HepG2 (cell line): ENCODE measurements around the gene MED9. TPM values are rescaled to one million over a fixed set of nuclear protein-coding genes. Genes with fewer than 3 reads are reported as not detected.

Experiments used
- CAMTA2 ChIP-seq: sonication (generic); formaldehyde crosslinking; IDR thresholded peaks from 2 replicates; pipeline ENCODE4 v1.4.0; 2020; ENCODE audit warnings: mild to moderate bottlenecking, missing genetic modification reagents, borderline replicate concordance
- GATAD2A ChIP-seq: IDR thresholded peaks from 2 replicates; pipeline ENCODE4 v1.6.1; 2016
- ISL2 ChIP-seq: sonication (generic); formaldehyde crosslinking; IDR thresholded peaks from 2 replicates; pipeline ENCODE4 v1.5.0; 2020; ENCODE audit warnings: missing genetic modification reagents
- JUND ChIP-seq: sonication (generic); formaldehyde crosslinking; IDR thresholded peaks from 2 replicates; pipeline ENCODE4 v1.8.0; 2022; ENCODE audit warnings: mild to moderate bottlenecking, missing genetic modification reagents
- PAF1 ChIP-seq: IDR thresholded peaks from 2 replicates; pipeline ENCODE4 v1.6.1; 2016; ENCODE audit warnings: missing genetic modification reagents, missing compliant biosample characterization
- PCBP2 ChIP-seq: fragments of 200-400 bp; formaldehyde crosslinking; optimal IDR thresholded peaks from 2 replicates; pipeline ENCODE3; 2018; ENCODE audit warnings: low read length, low read depth; ENCODE audit not compliant: poor library complexity, severe bottlenecking
- POLR2G ChIP-seq: fragments of 200-400 bp; formaldehyde crosslinking; IDR thresholded peaks from 2 replicates; pipeline ENCODE4 v1.6.1; 2018; ENCODE audit warnings: mild to moderate bottlenecking, low read depth, low read length, moderate library complexity
- SATB2 ChIP-seq: sonication (generic); formaldehyde crosslinking; IDR thresholded peaks from 2 replicates; pipeline ENCODE4 v1.5.0; 2020; ENCODE audit warnings: missing genetic modification reagents
- SRSF1 ChIP-seq: fragments of 200-400 bp; formaldehyde crosslinking; optimal IDR thresholded peaks from 2 replicates; pipeline ENCODE3; 2017; ENCODE audit warnings: mild to moderate bottlenecking, low read depth, low read length, moderate library complexity
- ZNF24 ChIP-seq: fragments of 450-650 bp; IDR thresholded peaks from 2 replicates; pipeline ENCODE4 v1.6.1; 2017; ENCODE audit warnings: antibody characterized with exemption, mild to moderate bottlenecking
- ZNF253 ChIP-seq: sonication (generic); formaldehyde crosslinking; IDR thresholded peaks from 2 replicates; pipeline ENCODE4 v1.8.0; 2022; ENCODE audit warnings: mild to moderate bottlenecking, missing genetic modification reagents, borderline replicate concordance
- ZNF264 ChIP-seq: sonication (generic); formaldehyde crosslinking; IDR thresholded peaks from 2 replicates; pipeline ENCODE4 v1.4.0; 2020; ENCODE audit warnings: missing genetic modification reagents
- ZNF441 ChIP-seq: sonication (generic); formaldehyde crosslinking; IDR thresholded peaks from 2 replicates; pipeline ENCODE4 v1.7.0; 2021; ENCODE audit warnings: missing genetic modification reagents, borderline replicate concordance
- ZNF451 ChIP-seq: sonication (generic); formaldehyde crosslinking; IDR thresholded peaks from 2 replicates; pipeline ENCODE4 v1.5.0; 2020; ENCODE audit warnings: mild to moderate bottlenecking, missing genetic modification reagents
- ZNF720 ChIP-seq: sonication (generic); formaldehyde crosslinking; IDR thresholded peaks from 2 replicates; pipeline ENCODE4 v1.4.0; 2020; ENCODE audit warnings: missing genetic modification reagents
- polyA plus RNA-seq, 8 experiments: library from polyadenylated mRNA; depleted of rRNA in 3 of 8; stranded (reverse) in 7 of 8; unstranded in 1 of 8; fragments of >200 nt; fragmentation: Illumina TruSeq in 4 of 8; extraction: Trizol in 4 of 8; gene quantifications; 2 replicates each; pipeline versions ENCODE4 v1.2.1 to v1.2.3, GENCODE V29; 2011 to 2016; ENCODE audit warnings: low read depth in 4 of 8, missing spikeins in 1 of 8, mixed read lengths in 1 of 8; ENCODE audit not compliant: insufficient read depth in 1 of 8
- total RNA-seq, 5 experiments: library from RNA; depleted of rRNA; stranded (reverse); fragments of >200 nt; fragmentation: Illumina TruSeq; extraction: Trizol; gene quantifications; 2 replicates each; pipeline ENCODE4 v1.2.3, GENCODE V29; 2016; ENCODE audit warnings: low read depth in 1 of 5
- TF ChIP-seq, protein P1 (sequence below): sonication (generic); formaldehyde crosslinking; IDR thresholded peaks from 2 replicates; pipeline ENCODE4 v1.9.0; 2021; ENCODE audit warnings: mild to moderate bottlenecking, missing genetic modification reagents
- TF ChIP-seq, protein P2 (sequence below): IDR thresholded peaks from 2 replicates; pipeline ENCODE4 v1.6.1; 2016
- TF ChIP-seq, protein P3 (sequence below), 2 experiments: sonication (generic) in 1 of 2; formaldehyde crosslinking in 1 of 2; IDR thresholded peaks; 2 replicates each; pipeline versions ENCODE4 v1.4.0 to v1.6.1; 2016 to 2020; ENCODE audit warnings: borderline replicate concordance in 1 of 2, low read depth in 1 of 2, mild to moderate bottlenecking in 1 of 2, missing genetic modification reagents in 1 of 2
- TF ChIP-seq, protein P4 (sequence below): IDR thresholded peaks from 2 replicates; pipeline ENCODE4 v1.6.1; 2016; ENCODE audit warnings: mild to moderate bottlenecking, missing biosample characterization, missing genetic modification reagents

Gene MED9
- total and polyA plus RNA-seq, 2 of the 13 experiments (the other 11 are each of a cell fraction or from before 2014, with no cell fraction given) = 11.9 to 15.1 TPM

GRCh38 chr17:17476865-17477467, at the start of gene MED9 (continued):
- TF ChIP-seq, protein P1, sequence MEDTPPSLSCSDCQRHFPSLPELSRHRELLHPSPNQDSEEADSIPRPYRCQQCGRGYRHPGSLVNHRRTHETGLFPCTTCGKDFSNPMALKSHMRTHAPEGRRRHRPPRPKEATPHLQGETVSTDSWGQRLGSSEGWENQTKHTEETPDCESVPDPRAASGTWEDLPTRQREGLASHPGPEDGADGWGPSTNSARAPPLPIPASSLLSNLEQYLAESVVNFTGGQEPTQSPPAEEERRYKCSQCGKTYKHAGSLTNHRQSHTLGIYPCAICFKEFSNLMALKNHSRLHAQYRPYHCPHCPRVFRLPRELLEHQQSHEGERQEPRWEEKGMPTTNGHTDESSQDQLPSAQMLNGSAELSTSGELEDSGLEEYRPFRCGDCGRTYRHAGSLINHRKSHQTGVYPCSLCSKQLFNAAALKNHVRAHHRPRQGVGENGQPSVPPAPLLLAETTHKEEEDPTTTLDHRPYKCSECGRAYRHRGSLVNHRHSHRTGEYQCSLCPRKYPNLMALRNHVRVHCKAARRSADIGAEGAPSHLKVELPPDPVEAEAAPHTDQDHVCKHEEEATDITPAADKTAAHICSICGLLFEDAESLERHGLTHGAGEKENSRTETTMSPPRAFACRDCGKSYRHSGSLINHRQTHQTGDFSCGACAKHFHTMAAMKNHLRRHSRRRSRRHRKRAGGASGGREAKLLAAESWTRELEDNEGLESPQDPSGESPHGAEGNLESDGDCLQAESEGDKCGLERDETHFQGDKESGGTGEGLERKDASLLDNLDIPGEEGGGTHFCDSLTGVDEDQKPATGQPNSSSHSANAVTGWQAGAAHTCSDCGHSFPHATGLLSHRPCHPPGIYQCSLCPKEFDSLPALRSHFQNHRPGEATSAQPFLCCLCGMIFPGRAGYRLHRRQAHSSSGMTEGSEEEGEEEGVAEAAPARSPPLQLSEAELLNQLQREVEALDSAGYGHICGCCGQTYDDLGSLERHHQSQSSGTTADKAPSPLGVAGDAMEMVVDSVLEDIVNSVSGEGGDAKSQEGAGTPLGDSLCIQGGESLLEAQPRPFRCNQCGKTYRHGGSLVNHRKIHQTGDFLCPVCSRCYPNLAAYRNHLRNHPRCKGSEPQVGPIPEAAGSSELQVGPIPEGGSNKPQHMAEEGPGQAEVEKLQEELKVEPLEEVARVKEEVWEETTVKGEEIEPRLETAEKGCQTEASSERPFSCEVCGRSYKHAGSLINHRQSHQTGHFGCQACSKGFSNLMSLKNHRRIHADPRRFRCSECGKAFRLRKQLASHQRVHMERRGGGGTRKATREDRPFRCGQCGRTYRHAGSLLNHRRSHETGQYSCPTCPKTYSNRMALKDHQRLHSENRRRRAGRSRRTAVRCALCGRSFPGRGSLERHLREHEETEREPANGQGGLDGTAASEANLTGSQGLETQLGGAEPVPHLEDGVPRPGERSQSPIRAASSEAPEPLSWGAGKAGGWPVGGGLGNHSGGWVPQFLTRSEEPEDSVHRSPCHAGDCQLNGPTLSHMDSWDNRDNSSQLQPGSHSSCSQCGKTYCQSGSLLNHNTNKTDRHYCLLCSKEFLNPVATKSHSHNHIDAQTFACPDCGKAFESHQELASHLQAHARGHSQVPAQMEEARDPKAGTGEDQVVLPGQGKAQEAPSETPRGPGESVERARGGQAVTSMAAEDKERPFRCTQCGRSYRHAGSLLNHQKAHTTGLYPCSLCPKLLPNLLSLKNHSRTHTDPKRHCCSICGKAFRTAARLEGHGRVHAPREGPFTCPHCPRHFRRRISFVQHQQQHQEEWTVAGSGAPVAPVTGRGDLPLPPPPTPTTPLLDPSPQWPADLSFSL (CRISPR knock-in tag) = no peak
- TF ChIP-seq, protein P2, sequence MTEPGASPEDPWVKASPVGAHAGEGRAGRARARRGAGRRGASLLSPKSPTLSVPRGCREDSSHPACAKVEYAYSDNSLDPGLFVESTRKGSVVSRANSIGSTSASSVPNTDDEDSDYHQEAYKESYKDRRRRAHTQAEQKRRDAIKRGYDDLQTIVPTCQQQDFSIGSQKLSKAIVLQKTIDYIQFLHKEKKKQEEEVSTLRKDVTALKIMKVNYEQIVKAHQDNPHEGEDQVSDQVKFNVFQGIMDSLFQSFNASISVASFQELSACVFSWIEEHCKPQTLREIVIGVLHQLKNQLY (CRISPR knock-in tag) = no peak
- TF ChIP-seq SATB2 (CRISPR knock-in tag) (no peak), POLR2G (peak; percentile 75), ZNF441 (CRISPR knock-in tag) (no peak), ZNF720 (CRISPR knock-in tag) (0 out of 2 replicates have a peak, but pooled peaks have one; percentile 79), SRSF1 (peak; percentile 83), CAMTA2 (CRISPR knock-in tag) (no peak), PCBP2 (no peak), ZNF24 (no peak), ZNF451 (CRISPR knock-in tag) (peak; percentile 80; the same call in 1 of the 2 replicates), JUND (CRISPR knock-in tag) (no peak), ISL2 (CRISPR knock-in tag) (0 out of 2 replicates have a peak, but pooled peaks have one; percentile 27), PAF1 (CRISPR knock-in tag) (no peak), ZNF264 (peak; percentile 38; the same call in 1 of the 2 replicates), ZNF253 (CRISPR knock-in tag) (no peak), GATAD2A (no peak)
- TF ChIP-seq, protein P3, sequence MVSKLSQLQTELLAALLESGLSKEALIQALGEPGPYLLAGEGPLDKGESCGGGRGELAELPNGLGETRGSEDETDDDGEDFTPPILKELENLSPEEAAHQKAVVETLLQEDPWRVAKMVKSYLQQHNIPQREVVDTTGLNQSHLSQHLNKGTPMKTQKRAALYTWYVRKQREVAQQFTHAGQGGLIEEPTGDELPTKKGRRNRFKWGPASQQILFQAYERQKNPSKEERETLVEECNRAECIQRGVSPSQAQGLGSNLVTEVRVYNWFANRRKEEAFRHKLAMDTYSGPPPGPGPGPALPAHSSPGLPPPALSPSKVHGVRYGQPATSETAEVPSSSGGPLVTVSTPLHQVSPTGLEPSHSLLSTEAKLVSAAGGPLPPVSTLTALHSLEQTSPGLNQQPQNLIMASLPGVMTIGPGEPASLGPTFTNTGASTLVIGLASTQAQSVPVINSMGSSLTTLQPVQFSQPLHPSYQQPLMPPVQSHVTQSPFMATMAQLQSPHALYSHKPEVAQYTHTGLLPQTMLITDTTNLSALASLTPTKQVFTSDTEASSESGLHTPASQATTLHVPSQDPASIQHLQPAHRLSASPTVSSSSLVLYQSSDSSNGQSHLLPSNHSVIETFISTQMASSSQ (IDR thresholded peaks at IDR 0.05; ENCODE audit: low read depth) = no peak
- TF ChIP-seq, protein P3 (CRISPR knock-in tag; IDR thresholded peaks at IDR 0.05; ENCODE audit: borderline replicate concordance) = no peak
- TF ChIP-seq, protein P4, sequence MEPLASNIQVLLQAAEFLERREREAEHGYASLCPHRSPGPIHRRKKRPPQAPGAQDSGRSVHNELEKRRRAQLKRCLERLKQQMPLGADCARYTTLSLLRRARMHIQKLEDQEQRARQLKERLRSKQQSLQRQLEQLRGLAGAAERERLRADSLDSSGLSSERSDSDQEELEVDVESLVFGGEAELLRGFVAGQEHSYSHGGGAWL (CRISPR knock-in tag) = peak; percentile 59
